ENCODE data around the gene KCNE3.

Gene KCNE3

GRCh38 chr11:74471668-74472429, 4.5 kb upstream of the KCNE3 start:
- no peak for DNase-seq (ENCODE audit: low spot score)

DNA sequence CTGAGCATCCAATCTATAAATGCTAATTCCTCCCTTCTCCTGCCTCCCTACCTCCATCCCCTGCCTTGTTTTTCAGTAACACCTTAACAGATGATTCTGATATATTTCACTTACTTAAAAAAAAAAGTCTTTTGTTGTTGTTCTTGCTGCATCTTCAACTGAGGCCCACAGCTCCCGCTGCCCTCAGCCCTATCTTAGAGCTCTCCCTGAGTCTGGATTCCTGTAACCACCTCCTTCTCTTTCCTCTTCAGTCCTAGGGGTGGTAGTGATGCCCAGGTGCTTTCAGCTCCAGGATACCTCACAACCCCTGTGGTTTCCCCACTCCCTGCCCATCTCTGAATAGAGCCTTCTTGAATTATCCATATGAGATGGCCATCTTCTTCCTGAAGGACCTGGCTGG, 3.7 kb upstream of the KCNE3 start:
- no peak for DNase-seq (ENCODE audit: low spot score)

- no peak for DNase-seq (ENCODE audit: low spot score)
Measured at GRCh38 chr11:74470526-74470925, 3.2 kb upstream of the KCNE3 start.

- DNase-seq (ENCODE audit: low spot score), result no peak
Measured at GRCh38 chr11:74468936-74469335, 1.6 kb upstream of the KCNE3 start.

GRCh38 chr11:74468521-74468920, 1.2 kb upstream of the KCNE3 start:
- no peak for DNase-seq (ENCODE audit: low spot score)

DNA sequence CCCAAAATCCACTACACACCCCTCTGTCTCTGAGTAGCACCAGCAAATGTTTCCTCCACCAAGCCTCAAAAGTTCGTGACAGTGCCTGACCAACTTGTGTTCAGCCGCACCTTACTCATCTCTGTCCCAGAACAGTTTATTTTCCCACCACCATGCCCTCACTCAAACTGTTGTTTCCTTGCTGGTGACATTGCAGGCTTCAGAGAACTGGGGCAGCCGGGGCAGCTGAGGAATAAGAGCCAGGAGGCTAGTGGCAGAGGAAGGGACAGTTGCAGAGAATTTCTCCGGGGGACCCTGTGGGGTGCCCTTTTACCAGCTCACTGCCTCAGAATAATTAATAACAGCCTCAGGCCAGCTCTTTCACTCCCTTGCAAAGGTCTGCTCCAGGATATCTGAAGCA, 709 bp upstream of the KCNE3 start:
- no peak for DNase-seq (ENCODE audit: low spot score)

- DNase-seq (ENCODE audit: low spot score), result no peak
Measured at GRCh38 chr11:74465291-74465708, 2.0 kb downstream of the KCNE3 start.

DNA sequence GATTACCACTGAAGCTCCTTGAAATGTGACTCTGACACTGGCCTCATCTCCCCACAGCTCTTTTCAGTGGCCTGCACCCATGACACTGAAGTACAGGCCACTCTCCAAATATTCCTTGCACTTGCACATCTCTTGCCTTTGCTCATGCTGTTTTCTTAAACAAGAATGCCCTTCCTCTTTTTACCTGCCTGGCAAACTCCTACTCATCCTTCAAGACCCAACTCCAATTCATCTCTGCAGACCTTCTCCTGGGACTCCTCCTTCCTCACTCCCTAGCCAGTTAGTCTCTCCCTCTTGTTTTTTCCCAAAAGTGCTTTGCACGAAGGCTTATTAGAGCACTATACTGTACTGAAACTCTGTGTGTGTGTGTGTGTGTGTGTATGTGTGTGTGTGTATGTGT, 2.6 kb downstream of the KCNE3 start:
- no peak for DNase-seq (ENCODE audit: low spot score)

DNA sequence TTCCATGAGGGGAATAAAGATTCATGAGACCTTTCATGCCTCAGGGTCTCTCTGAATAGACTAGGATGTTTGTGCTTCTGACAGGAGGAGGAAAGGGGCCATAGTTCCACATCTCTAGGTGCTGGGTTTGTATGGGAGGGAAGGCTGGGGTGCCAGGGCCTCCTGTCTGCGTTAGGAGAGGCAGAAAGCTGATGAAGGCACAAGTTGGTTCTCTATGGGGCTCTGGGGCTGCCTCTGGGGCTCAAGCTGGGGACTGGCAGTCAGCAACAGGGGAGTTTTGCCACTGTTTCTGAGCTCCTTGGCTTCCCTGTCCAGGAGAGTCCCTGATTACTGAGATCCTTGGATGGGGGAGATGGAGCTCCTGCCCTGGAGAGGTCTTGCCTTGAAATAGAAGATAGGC, 4.1 kb downstream of the KCNE3 start:
- no peak for DNase-seq (ENCODE audit: low spot score)

DNA sequence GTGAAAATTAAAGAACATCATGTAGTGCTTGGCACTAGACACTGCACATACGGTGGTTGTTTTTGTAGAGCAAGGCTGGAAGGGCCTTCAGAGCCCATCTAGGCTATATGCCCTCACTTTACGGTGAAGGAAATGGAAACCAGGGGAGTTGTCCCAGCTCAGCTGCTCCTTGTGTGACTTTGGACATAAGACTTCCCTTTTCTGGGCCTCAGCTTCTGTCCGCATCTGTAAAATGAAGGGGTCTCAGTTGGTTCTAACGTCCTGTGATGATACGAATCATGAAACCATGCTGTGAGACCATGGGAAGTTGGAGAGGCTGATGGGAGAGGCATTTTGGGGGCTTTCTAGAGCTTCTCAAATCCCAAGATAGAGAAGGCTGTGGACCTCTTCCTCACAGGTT, 4.7 kb downstream of the KCNE3 start:
- DNase-seq (ENCODE audit: low spot score), result peak; percentile 34

- peak; percentile 79 for DNase-seq (ENCODE audit: low spot score)
Measured at GRCh38 chr11:74462009-74462408, 5.3 kb downstream of the KCNE3 start.

GRCh38 chr11:74460481-74461154, 6.7 kb downstream of the KCNE3 start:
- peak; percentile 65 for DNase-seq (ENCODE audit: low spot score)

- no peak for DNase-seq (ENCODE audit: low spot score)
Measured at GRCh38 chr11:74460065-74460464, 7.3 kb downstream of the KCNE3 start.

DNA sequence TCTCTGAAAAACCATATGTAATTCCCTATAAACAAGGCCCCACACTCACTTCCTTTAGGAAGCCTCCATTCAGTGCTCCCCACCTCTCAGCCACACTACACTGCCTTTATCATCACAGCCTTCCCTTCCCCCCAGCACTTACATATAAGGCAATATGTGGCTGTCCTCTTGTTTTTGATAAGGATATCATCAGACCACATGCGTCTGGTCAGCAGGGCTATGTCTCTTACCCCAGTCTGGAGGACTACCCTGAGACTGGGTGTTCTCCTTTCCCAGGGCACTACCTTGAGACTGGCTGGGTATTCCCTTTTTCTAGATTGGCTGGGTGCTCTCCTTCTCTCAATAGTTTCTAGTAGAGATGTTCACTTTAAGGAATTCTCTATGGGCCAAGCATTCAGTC, 7.8 kb downstream of the KCNE3 start:
- DNase-seq (ENCODE audit: low spot score), result no peak

- no peak for DNase-seq (ENCODE audit: low spot score)
Measured at GRCh38 chr11:74457356-74457755, 10.0 kb downstream of the KCNE3 start.

- peak; percentile 65 for DNase-seq (ENCODE audit: low spot score)
Measured at GRCh38 chr11:74453373-74453975, 13.9 kb downstream of the KCNE3 start.

DNA sequence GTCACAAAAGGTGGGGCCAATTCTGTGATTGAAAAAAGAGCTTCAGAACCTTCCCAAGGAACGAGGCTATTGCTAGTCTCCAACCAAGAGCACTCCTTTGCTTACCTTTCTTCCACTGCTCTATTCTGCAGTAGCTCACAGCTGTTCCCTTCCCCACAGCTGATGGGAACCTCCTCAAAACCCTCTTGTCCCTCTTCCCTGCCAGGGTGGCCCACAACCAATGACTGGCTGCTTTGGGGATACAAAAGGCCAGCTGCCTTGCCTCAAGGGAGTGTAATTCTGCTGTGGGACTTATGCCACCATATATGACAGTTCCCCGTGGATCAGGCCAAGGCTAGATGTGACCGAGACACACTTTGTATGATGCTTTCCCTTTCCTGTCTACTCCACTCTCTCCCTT, 15.0 kb downstream of the KCNE3 start:
- DNase-seq (ENCODE audit: low spot score), result no peak

DNA sequence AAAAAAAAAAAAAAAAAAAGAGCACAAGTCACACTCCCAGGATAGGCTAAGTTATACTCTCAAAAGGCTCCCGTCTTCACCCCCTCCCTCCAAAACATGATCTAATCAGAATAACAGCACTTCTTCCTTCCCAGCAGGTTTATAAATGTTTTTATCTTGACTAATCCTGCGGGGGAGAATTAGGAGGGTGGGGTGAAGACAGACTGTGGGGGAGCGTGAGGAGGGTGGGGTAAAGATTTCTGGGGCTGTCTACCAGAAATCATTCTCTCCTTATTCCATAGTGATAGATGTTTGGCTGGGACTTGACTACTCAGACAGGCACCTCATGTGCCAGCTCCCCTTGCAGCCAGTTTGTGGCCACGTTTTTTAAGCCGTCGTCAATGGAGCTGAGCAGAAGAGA, 17.0 kb downstream of the KCNE3 start:
- no peak for DNase-seq (ENCODE audit: low spot score)

DNA sequence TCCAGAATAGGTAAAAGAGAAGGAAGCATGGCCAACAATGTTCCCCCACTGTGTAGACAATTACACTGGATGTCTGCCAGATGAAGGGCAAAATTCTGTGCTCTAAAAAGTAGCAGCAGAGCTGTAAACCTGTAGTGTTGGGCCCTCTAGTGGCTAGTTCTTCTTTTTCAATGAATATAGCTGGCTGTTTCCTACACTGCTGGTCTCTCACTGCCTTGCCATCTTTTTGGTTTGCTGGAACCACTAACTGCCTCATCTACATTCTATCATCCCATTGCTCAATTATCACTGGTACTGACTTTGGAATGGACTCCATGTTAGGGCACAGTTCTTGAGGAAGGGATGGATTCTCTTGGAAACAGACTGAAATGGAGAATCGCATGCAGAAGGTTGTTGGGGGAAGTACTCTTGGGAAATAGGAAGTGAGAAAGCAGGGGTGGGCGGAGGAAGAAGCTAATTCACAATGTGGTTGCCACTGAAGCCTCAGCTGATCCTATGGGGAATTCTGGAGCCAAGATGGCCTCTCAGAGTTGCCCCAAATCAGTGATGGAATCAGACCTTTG, 17.9 kb downstream of the KCNE3 start:
- peak; percentile 82 for DNase-seq (ENCODE audit: low spot score)

DNA sequence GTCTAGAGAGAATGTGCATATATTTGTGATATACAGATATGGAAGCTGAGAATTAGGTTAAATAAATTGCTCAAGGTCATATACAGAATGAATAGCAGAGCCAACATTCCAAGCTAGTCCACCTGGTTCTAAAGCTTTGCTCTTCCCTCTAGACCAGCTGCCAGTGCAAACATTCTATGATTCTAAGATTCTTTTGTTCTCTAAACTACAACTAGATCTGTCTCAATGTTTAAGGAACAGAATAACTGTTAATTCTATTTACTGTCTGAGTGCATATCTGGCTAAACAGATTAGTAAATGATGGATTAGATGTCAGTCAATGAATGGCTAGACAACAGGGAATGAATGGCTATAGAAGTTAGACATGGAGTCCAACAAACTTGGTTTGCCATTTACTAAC, 19.6 kb downstream of the KCNE3 start:
- DNase-seq (ENCODE audit: low spot score), result no peak

GRCh38 chr11:74446532-74446938, 20.8 kb downstream of the KCNE3 start:
- no peak for DNase-seq (ENCODE audit: low spot score)

DNA sequence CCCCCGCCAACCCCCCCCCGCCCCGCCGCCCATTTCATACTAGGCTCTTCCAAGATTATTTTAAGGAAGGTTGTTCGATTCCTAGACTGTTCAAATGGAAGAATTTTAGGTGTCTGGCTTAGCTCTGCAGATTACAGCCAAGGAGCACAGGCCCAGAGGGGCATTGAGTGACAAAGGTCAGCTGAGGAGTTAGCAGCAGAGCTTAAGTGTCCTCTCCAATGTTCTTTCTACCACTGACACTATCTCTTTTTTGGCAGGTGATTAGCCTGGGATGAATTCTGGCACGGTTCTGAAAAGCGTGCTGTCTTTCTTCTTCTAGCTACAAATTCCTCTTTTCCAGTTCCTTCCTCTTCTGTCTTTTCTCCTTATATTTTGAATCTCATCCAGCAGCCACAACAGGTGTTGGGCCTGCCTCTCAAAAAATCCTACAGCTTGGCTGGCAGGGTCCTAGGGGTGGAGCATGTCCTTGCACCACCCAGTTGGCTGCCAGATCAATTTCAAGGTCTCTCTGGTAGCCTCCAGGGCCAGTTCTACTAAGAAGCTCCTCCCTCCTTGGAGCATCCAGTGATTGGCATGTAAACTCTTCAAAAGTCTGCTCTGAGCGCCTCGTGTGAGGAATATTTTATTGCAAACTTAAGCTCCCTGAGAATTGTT, 23.0 kb downstream of the KCNE3 start:
- DNase-seq (ENCODE audit: low spot score), result no peak

Data from Ammon's horn (tissue), 1 donor.